ENCODE data around the gene PTBP1.
"Not testable (repeated sequence)": the region's sequence is repeated elsewhere in the genome, so short reads cannot be mapped to it uniquely, and the experiment has no call there.

The PTBP1 gene

GRCh38 chr19:845707-846521 is 48.7 kb downstream of the PTBP1 start:
- no peaks in the 10 kb centered on the region for H3K9me3 ChIP-seq (ENCODE audit: low read length)
- H3K4me1 ChIP-seq (ENCODE audit: insufficient read depth, low read length), result peaks cover 15% of the 10 kb centered on the region
- no peak overlapping the region for H2AFZ ChIP-seq (ENCODE audit: low read depth, low read length)
- H3K4me3 ChIP-seq (ENCODE audit: low read length), result no peak overlapping the region
- peaks cover 23% of the 10 kb centered on the region for H3K27me3 ChIP-seq (ENCODE audit: insufficient read depth, low read length)
- H3K36me3 ChIP-seq (ENCODE audit: insufficient read depth, low read length), result no peaks in the 10 kb centered on the region

GRCh38 chr19:848386-848921 is 51.2 kb downstream of the PTBP1 start:
- Histone ChIP-seq H3K4me1 (ENCODE audit: insufficient read depth, low read length) (peaks cover 11% of the 10 kb centered on the region), H3K36me3 (ENCODE audit: insufficient read depth, low read length) (no peaks in the 10 kb centered on the region), H2AFZ (ENCODE audit: low read depth, low read length) (no peak overlapping the region), H3K27me3 (ENCODE audit: insufficient read depth, low read length) (peaks cover 18% of the 10 kb centered on the region), H3K4me3 (ENCODE audit: low read length) (no peak overlapping the region), H3K9me3 (ENCODE audit: low read length) (no peaks in the 10 kb centered on the region)

GRCh38 chr19:849195-849594 is 51.9 kb downstream of the PTBP1 start:
- H3K27me3 ChIP-seq (ENCODE audit: insufficient read depth, low read length), result peaks cover 12% of the 10 kb centered on the region
- H3K9me3 ChIP-seq (ENCODE audit: low read length); H3K36me3 ChIP-seq (ENCODE audit: insufficient read depth, low read length); H2AFZ ChIP-seq (ENCODE audit: low read depth, low read length); H3K4me1 ChIP-seq (ENCODE audit: insufficient read depth, low read length); H3K4me3 ChIP-seq (ENCODE audit: low read length): not testable (repeated sequence)

- H2AFZ ChIP-seq (ENCODE audit: low read depth, low read length), result no peak overlapping the region
- H3K4me1 ChIP-seq (ENCODE audit: insufficient read depth, low read length), result peaks cover 8% of the 10 kb centered on the region
- no peaks in the 10 kb centered on the region for H3K9me3 ChIP-seq (ENCODE audit: low read length)
- no peaks in the 10 kb centered on the region for H3K36me3 ChIP-seq (ENCODE audit: insufficient read depth, low read length)
- no peak overlapping the region for H3K4me3 ChIP-seq (ENCODE audit: low read length)
- H3K27me3 ChIP-seq (ENCODE audit: insufficient read depth, low read length), result peaks cover 7% of the 10 kb centered on the region
Observed at GRCh38 chr19:850221-850978, 53.1 kb downstream of the PTBP1 start.

GRCh38 chr19:850979-851335 is 53.7 kb downstream of the PTBP1 start:
- no peaks in the 10 kb centered on the region for H3K36me3 ChIP-seq (ENCODE audit: insufficient read depth, low read length)
- H3K4me3 ChIP-seq (ENCODE audit: low read length), result no peak overlapping the region
- H3K9me3 ChIP-seq (ENCODE audit: low read length), result no peaks in the 10 kb centered on the region
- H2AFZ ChIP-seq (ENCODE audit: low read depth, low read length), result no peak overlapping the region
- H3K27me3 ChIP-seq (ENCODE audit: insufficient read depth, low read length), result peaks cover 7% of the 10 kb centered on the region
- peaks cover 3% of the 10 kb centered on the region for H3K4me1 ChIP-seq (ENCODE audit: insufficient read depth, low read length)

GRCh38 chr19:852136-853013 is 55.1 kb downstream of the PTBP1 start, which contains the start of gene ELANE:
Gene ELANE, plus strand, starts transcription at chr19:852303. Its CDS starts 26 bp downstream, at chr19:852329.
- H3K27me3 ChIP-seq (ENCODE audit: insufficient read depth, low read length), result no peaks in the 10 kb centered on the region
- no peak within 1 kb of the TSS for H2AFZ ChIP-seq (ENCODE audit: low read depth, low read length)
- no peak within 1 kb of the TSS for H3K4me3 ChIP-seq (ENCODE audit: low read length)
- no peaks in the 10 kb centered on the region for H3K9me3 ChIP-seq (ENCODE audit: low read length)
- no peaks in the 10 kb centered on the region for H3K4me1 ChIP-seq (ENCODE audit: insufficient read depth, low read length)
- H3K36me3 ChIP-seq (ENCODE audit: insufficient read depth, low read length), result no peaks in the 10 kb centered on the region

- Histone ChIP-seq H3K4me1 (ENCODE audit: insufficient read depth, low read length) (no peaks in the 10 kb centered on the region), H3K27me3 (ENCODE audit: insufficient read depth, low read length) (no peaks in the 10 kb centered on the region), H3K36me3 (ENCODE audit: insufficient read depth, low read length) (no peaks in the 10 kb centered on the region), H3K9me3 (ENCODE audit: low read length) (no peaks in the 10 kb centered on the region), H3K4me3 (ENCODE audit: low read length) (no peak overlapping the region), H2AFZ (ENCODE audit: low read depth, low read length) (no peak overlapping the region)
Observed at GRCh38 chr19:853014-853585, 55.8 kb downstream of the PTBP1 start.

- not testable (repeated sequence) for H3K4me1 ChIP-seq (ENCODE audit: insufficient read depth, low read length); H2AFZ ChIP-seq (ENCODE audit: low read depth, low read length); H3K27me3 ChIP-seq (ENCODE audit: insufficient read depth, low read length); H3K9me3 ChIP-seq (ENCODE audit: low read length); H3K36me3 ChIP-seq (ENCODE audit: insufficient read depth, low read length); H3K4me3 ChIP-seq (ENCODE audit: low read length)
Observed at GRCh38 chr19:853614-854220, 56.5 kb downstream of the PTBP1 start.

GRCh38 chr19:854549-854948 is 57.3 kb downstream of the PTBP1 start:
- Histone ChIP-seq H3K36me3 (ENCODE audit: insufficient read depth, low read length) (no peaks in the 10 kb centered on the region), H3K4me3 (ENCODE audit: low read length) (no peak overlapping the region), H3K9me3 (ENCODE audit: low read length) (no peaks in the 10 kb centered on the region), H3K27me3 (ENCODE audit: insufficient read depth, low read length) (no peaks in the 10 kb centered on the region), H3K4me1 (ENCODE audit: insufficient read depth, low read length) (no peaks in the 10 kb centered on the region), H2AFZ (ENCODE audit: low read depth, low read length) (no peak overlapping the region)

GRCh38 chr19:855142-855541 is 57.9 kb downstream of the PTBP1 start:
- Histone ChIP-seq H2AFZ (ENCODE audit: low read depth, low read length) (no peak overlapping the region), H3K27me3 (ENCODE audit: insufficient read depth, low read length) (peaks cover 2% of the 10 kb centered on the region), H3K4me1 (ENCODE audit: insufficient read depth, low read length) (peaks cover 2% of the 10 kb centered on the region), H3K36me3 (ENCODE audit: insufficient read depth, low read length) (no peaks in the 10 kb centered on the region), H3K9me3 (ENCODE audit: low read length) (no peaks in the 10 kb centered on the region), H3K4me3 (ENCODE audit: low read length) (no peak overlapping the region)

GRCh38 chr19:855566-856120 is 58.4 kb downstream of the PTBP1 start:
- Histone ChIP-seq H3K27me3 (ENCODE audit: insufficient read depth, low read length) (peaks cover 2% of the 10 kb centered on the region), H3K9me3 (ENCODE audit: low read length) (no peaks in the 10 kb centered on the region), H3K4me1 (ENCODE audit: insufficient read depth, low read length) (peaks cover 2% of the 10 kb centered on the region), H3K36me3 (ENCODE audit: insufficient read depth, low read length) (no peaks in the 10 kb centered on the region), H2AFZ (ENCODE audit: low read depth, low read length) (no peak overlapping the region), H3K4me3 (ENCODE audit: low read length) (no peak overlapping the region)

GRCh38 chr19:858284-858683 is 61.0 kb downstream of the PTBP1 start:
- no peaks in the 10 kb centered on the region for H3K9me3 ChIP-seq (ENCODE audit: low read length)
- no peaks in the 10 kb centered on the region for H3K36me3 ChIP-seq (ENCODE audit: insufficient read depth, low read length)
- peaks cover 2% of the 10 kb centered on the region for H3K27me3 ChIP-seq (ENCODE audit: insufficient read depth, low read length)
- no peak overlapping the region for H2AFZ ChIP-seq (ENCODE audit: low read depth, low read length)
- peaks cover 2% of the 10 kb centered on the region for H3K4me1 ChIP-seq (ENCODE audit: insufficient read depth, low read length)
- H3K4me3 ChIP-seq (ENCODE audit: low read length), result no peak overlapping the region

All from neuron (in vitro differentiated cells).